ENCODE results near the gene ATP5F1C. TPM values are rescaled to one million over a fixed set of nuclear protein-coding genes. Genes with fewer than 3 reads are reported as not detected.

The ATP5F1C gene
- total RNA-seq, 1 experiment from 2014 or later, result 288 TPM

- TF ChIP-seq PREB (CRISPR knock-in tag; IDR thresholded peaks at IDR 0.05; ENCODE audit: borderline replicate concordance), result no peak
Measured at GRCh38 chr10:7853226-7853842, 65.4 kb downstream of the ATP5F1C start (continued).

- Mint-ChIP-seq H3K4me3 (no peak overlapping the region), H3K27ac (peak overlapping the region; percentile 10; the same call in 1 of the 2 replicates), H3K4me1 (peaks cover 30% of the 10 kb centered on the region), H3K36me3 (no peaks in the 10 kb centered on the region), H3K27me3 (ENCODE audit: low read depth) (no peaks in the 10 kb centered on the region), H3K9me3 (no peaks in the 10 kb centered on the region)
- POLR2A ChIA-PET, result no interaction called here
- ATAC-seq (no peak), DNase-seq (ENCODE audit: low spot score) (no peak)
- TF ChIP-seq ZNF416 (CRISPR knock-in tag; IDR thresholded peaks at IDR 0.05) (no peak), CDX4 (CRISPR knock-in tag; IDR thresholded peaks at IDR 0.05; ENCODE audit: borderline replicate concordance) (no peak), USF2 (CRISPR knock-in tag; IDR thresholded peaks at IDR 0.05) (no peak), RELA (CRISPR knock-in tag; IDR thresholded peaks at IDR 0.05; ENCODE audit: borderline replicate concordance) (no peak)
- CTCF ChIA-PET, result no interaction called here
Measured at GRCh38 chr10:7853890-7854289, 65.9 kb downstream of the ATP5F1C start.

GRCh38 chr10:7855205-7855604 lies 67.2 kb downstream of the ATP5F1C start:
- TF ChIP-seq ZNF317 (CRISPR knock-in tag; IDR thresholded peaks at IDR 0.05; ENCODE audit: borderline replicate concordance, low read depth), result no peak
- no peak for TF ChIP-seq ZMAT4 (CRISPR knock-in tag; IDR thresholded peaks at IDR 0.05)
- TF ChIP-seq GABPB1 (CRISPR knock-in tag; IDR thresholded peaks at IDR 0.05), result no peak
- no peak for TF ChIP-seq CREM (CRISPR knock-in tag; IDR thresholded peaks at IDR 0.05)
- TF ChIP-seq MLX (CRISPR knock-in tag; IDR thresholded peaks at IDR 0.05), result no peak
- Mint-ChIP-seq H3K36me3 (peaks cover 5% of the 10 kb centered on the region), H3K9me3 (peaks cover 4% of the 10 kb centered on the region), H3K4me1 (peaks cover 30% of the 10 kb centered on the region), H3K27me3 (ENCODE audit: low read depth) (no peaks in the 10 kb centered on the region), H3K27ac (peak overlapping the region; percentile 73; the same call in 1 of the 2 replicates), H3K4me3 (no peak overlapping the region)
- ChIA-PET POLR2A (no interaction called here), CTCF (no interaction called here)
- DNase-seq (ENCODE audit: low spot score), result peak; percentile 17
- ATAC-seq, result peak; percentile 83

GRCh38 chr10:7856678-7857077 lies 68.7 kb downstream of the ATP5F1C start:
- no peak overlapping the region; the same call in 1 of the 2 replicates for H3K27ac Mint-ChIP-seq
- H3K36me3 Mint-ChIP-seq, result peaks cover 15% of the 10 kb centered on the region
- no peak overlapping the region for H3K4me3 Mint-ChIP-seq
- POLR2A ChIA-PET, result interaction anchor here (0.7 kb wide), 1 partner anchor 119 kb away, joined by 9 read pairs; no protein-coding TSS in a partner anchor
- no peak for TF ChIP-seq CTCF (IDR thresholded peaks at IDR 0.05)
- TF ChIP-seq TEAD1 (CRISPR knock-in tag; IDR thresholded peaks at IDR 0.05), result no peak
- no peak for TF ChIP-seq ATF6 (CRISPR knock-in tag; IDR thresholded peaks at IDR 0.05)
- no peak for TF ChIP-seq FOXK1 (CRISPR knock-in tag; IDR thresholded peaks at IDR 0.05)
- no peak for TF ChIP-seq ZNF219 (CRISPR knock-in tag; IDR thresholded peaks at IDR 0.05; ENCODE audit: borderline replicate concordance)
- TF ChIP-seq IRF1 (CRISPR knock-in tag; IDR thresholded peaks at IDR 0.05), result no peak
- no peak for TF ChIP-seq TP53 (CRISPR knock-in tag; IDR thresholded peaks at IDR 0.05)
- DNase-seq (ENCODE audit: low spot score) (no peak), ATAC-seq (no peak)
- peaks cover 25% of the 10 kb centered on the region for H3K4me1 Mint-ChIP-seq
- H3K9me3 Mint-ChIP-seq, result peaks cover 11% of the 10 kb centered on the region
- CTCF ChIA-PET, result no interaction called here
- H3K27me3 Mint-ChIP-seq (ENCODE audit: low read depth), result peaks cover 2% of the 10 kb centered on the region; the same call in 1 of the 2 replicates

Measured in WTC11 (cell line).